Lung (tissue), 12 donors: ENCODE results near the gene PCDHA4. TPM values are rescaled to one million over a fixed set of nuclear protein-coding genes. Genes with fewer than 3 reads are reported as not detected.
"Not testable (repeated sequence)": the region's sequence is repeated elsewhere in the genome, so short reads cannot be mapped to it uniquely, and the experiment has no call there.

ENCODE experiments used
- ATAC-seq: fragments of 200-7000 bp; cut with Tn5 transposase; one replicate; pipeline ENCODE4 v1.9.1; 2020; ENCODE audit warnings: moderate number of reproducible peaks; ENCODE audit not compliant: insufficient read depth, low FRiP score
- DNase-seq, 3 donors: peaks; one replicate each; pipeline ENCODE4 v3.0.0-alpha.2; 2013 to 2017
- H3K27ac ChIP-seq, 2 donors: one replicate each; pipeline ENCODE4 v1.5.1; 2013; ENCODE audit warnings: mild to moderate bottlenecking in 2 of 2, moderate library complexity in 2 of 2, control low read depth in 1 of 2, inconsistent platforms in 1 of 2, low read depth in 1 of 2, low read length in 1 of 2
- H3K27me3 ChIP-seq, 3 donors: one replicate each; pipeline ENCODE4 v1.5.1; 2013; ENCODE audit warnings: low read length in 2 of 3; ENCODE audit not compliant: control insufficient read depth in 3 of 3, insufficient read depth in 3 of 3
- H3K36me3 ChIP-seq, 4 donors: one replicate each; pipeline ENCODE4 v1.5.1; 2013; ENCODE audit warnings: low read length in 4 of 4, mild to moderate bottlenecking in 1 of 4, moderate library complexity in 1 of 4; ENCODE audit not compliant: control insufficient read depth in 4 of 4, insufficient read depth in 4 of 4
- H3K4me1 ChIP-seq, 5 donors: one replicate each; pipeline ENCODE4 v1.5.1; 2013; ENCODE audit warnings: low read length in 5 of 5, mild to moderate bottlenecking in 2 of 5, moderate library complexity in 1 of 5; ENCODE audit not compliant: control insufficient read depth in 5 of 5, insufficient read depth in 5 of 5
- H3K4me3 ChIP-seq: one replicate; pipeline ENCODE4 v1.5.1; 2013; ENCODE audit warnings: mild to moderate bottlenecking, control low read depth, moderate library complexity
- H3K9ac ChIP-seq, 2 donors: one replicate each; pipeline ENCODE4 v1.5.1; 2013; ENCODE audit warnings: low read length in 2 of 2, control low read depth in 1 of 2; ENCODE audit not compliant: insufficient read depth in 1 of 2
- H3K9me3 ChIP-seq, 4 donors: one replicate each; pipeline ENCODE4 v1.5.1; 2013; ENCODE audit warnings: low read length in 3 of 4, mild to moderate bottlenecking in 1 of 4, moderate library complexity in 1 of 4; ENCODE audit not compliant: control insufficient read depth in 4 of 4, insufficient read depth in 3 of 4
- CTCF ChIP-seq: IDR thresholded peaks from 2 replicates; pipeline ENCODE4 v1.5.1; 2012; ENCODE audit warnings: mild to moderate bottlenecking; ENCODE audit errors: control extremely low read depth, extremely low read depth
- WGBS, 2 donors: extraction: QIAGEN DNeasy Blood & Tissue Kit; methylation state at CpG; one replicate each; pipeline ENCODE4 v1.1.7; 2013; 5-methylcytosine and 5-hydroxymethylcytosine counted together
- polyA plus RNA-seq, 2 donors: library from polyadenylated mRNA; stranded (reverse); fragments of 200-250 nt; gene quantifications; one replicate each; pipeline ENCODE4 v1.2.1, GENCODE V29; 2013
- total RNA-seq, 2 donors: library from RNA; depleted of rRNA in 1 of 2; stranded (reverse); fragments of >200 nt in 1 of 2; gene quantifications; one replicate each; pipeline ENCODE4 v1.2.1, GENCODE V29; 2014 to 2021
- donor health status: control.
- donor health status: control.
- donor health status: Bipolar disorder and iron deficiency.
- donor health status: healthy.
- donor health status: DM: yes; HTN: yes; CAD: no.

The PCDHA4 gene
- total and polyA plus RNA-seq, 4 donors = 0.26 to 2.9 (median 1.0) TPM

DNA sequence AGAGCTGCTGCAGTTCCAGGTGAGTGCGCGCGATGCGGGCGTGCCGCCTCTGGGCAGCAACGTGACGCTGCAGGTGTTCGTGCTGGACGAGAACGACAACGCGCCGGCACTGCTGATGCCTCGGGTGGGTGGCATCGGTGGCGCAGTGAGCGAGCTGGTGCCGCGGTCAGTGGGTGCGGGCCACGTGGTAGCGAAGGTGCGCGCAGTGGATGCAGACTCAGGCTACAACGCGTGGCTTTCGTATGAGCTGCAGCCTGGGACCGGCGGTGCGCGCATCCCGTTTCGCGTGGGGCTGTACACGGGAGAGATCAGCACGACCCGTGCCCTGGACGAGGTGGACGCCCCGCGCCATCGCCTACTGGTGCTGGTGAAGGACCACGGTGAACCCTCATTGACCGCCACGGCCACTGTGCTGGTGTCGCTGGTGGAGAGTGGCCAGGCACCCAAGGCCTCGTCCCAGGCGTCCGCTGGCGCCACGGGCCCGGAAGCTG lies 4.0 kb upstream of the PCDHA4 start:
- H3K27me3 ChIP-seq = no peaks in the 10 kb centered on the region
- no peak overlapping the region for H3K9ac ChIP-seq
- peaks cover 0 to 2% (median 0%) of the 10 kb centered on the region in 5 donors for H3K4me1 ChIP-seq
- DNase-seq (no peak), ATAC-seq (no peak)
- H3K4me3 ChIP-seq = no peak overlapping the region
- peaks cover 0 to 27% (median 1%) of the 10 kb centered on the region in 4 donors for H3K9me3 ChIP-seq
- no peak overlapping the region for H3K27ac ChIP-seq
- TF ChIP-seq CTCF = no peak
- WGBS, 2 donors = 43 to 51% methylated on average over 48 to 53 of the region's 53 CpGs
- H3K36me3 ChIP-seq = no peaks in the 10 kb centered on the region

- H3K36me3 ChIP-seq, H3K27ac ChIP-seq, H3K4me3 ChIP-seq, DNase-seq, ATAC-seq, H3K4me1 ChIP-seq, H3K27me3 ChIP-seq, H3K9ac ChIP-seq: not testable (repeated sequence)
- WGBS, 2 donors = 59 to 66% methylated on average over 62 of the region's 62 CpGs
- peaks cover 0 to 22% (median 4%) of the 10 kb centered on the region in 4 donors for H3K9me3 ChIP-seq
Observed at GRCh38 chr5:140808241-140808888, 1.5 kb downstream of the PCDHA4 start.

DNA sequence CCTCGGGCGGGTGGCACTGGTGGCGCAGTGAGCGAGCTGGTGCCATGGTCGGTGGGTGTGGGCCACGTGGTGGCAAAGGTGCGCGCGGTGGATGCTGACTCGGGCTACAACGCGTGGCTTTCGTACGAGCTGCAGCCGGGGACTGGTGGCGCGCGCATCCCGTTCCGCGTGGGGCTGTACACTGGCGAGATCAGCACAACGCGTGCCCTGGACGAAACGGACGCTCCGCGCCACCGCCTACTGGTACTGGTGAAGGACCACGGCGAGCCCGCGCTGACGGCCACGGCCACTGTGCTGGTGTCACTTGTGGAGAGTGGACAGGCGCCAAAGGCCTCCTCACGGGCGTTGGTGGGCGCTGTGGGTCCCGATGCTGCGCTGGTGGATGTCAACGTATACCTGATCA lies 2.0 kb downstream of the PCDHA4 start:
- TF ChIP-seq CTCF = no peak
- Histone ChIP-seq H3K27me3 (no peaks in the 10 kb centered on the region), H3K27ac (no peak overlapping the region), H3K36me3 (no peaks in the 10 kb centered on the region), H3K4me1 (no peaks in the 10 kb centered on the region), H3K9ac (no peak overlapping the region), H3K9me3 (peaks cover 0 to 22% (median 4%) of the 10 kb centered on the region in 4 donors), H3K4me3 (no peak overlapping the region)
- DNase-seq = no peak
- no peak for ATAC-seq
- WGBS, 2 donors = 64 to 67% methylated on average over 42 to 43 of the region's 43 CpGs

DNA sequence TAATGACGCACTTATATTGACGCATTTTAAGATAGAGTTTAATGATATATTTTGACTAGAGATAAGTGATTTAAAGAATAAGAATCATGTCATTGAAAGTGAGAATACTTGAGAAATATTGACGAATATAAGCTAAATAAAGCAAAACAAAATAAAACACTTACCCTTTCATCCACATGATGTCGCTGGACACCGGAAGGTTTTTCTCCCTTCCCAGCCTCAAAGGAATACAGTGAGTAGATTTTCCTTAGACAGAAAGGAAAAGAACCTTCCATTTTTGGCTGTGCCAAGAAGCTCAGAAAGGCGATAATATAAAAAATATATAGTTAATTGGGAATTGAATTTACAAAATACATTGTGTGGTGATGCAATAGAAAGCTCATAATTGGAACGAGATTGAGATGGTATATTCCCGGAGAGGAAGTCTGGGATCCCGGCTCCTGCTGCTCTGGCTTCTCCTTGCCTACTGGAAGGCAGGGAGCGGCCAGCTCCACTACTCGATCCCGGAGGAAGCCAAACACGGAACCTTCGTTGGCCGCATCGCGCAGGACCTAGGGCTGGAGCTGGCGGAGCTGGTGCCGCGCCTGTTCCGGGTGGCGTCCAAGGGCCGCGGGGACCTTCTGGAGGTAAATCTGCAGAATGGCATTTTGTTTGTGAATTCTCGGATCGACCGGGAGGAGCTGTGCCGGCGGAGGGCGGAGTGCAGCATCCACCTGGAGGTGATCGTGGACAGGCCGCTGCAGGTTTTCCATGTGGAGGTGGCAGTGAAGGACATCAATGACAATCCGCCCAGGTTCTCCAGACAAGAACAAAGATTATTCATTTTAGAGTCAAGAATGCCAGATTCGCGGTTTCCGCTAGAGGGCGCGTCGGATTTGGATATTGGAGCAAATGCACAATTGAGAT lies 14.8 kb downstream of the PCDHA4 start, which contains the start of gene PCDHA5:
Gene PCDHA5, plus strand, starts transcription at position 239 of the 906 bp plus-strand sequence.
- Histone ChIP-seq H3K9ac (no peak within 1 kb of the TSS), H3K27me3 (no peaks in the 10 kb centered on the region), H3K36me3 (no peaks in the 10 kb centered on the region), H3K27ac (no peak within 1 kb of the TSS), H3K9me3 (peaks cover 0 to 21% (median 0%) of the 10 kb centered on the region in 4 donors), H3K4me3 (no peak within 1 kb of the TSS), H3K4me1 (no peaks in the 10 kb centered on the region)
- DNase-seq (peak in 1 of 3 donors; percentile 10), ATAC-seq (no peak)
- whole genome bisulfite sequencing, 2 donors = 25 to 37% methylated on average over 39 of the region's 39 CpGs
- no peak for TF ChIP-seq CTCF
